Testis (tissue), 2 donors: Measurements from ENCODE around the gene PTPRU.

Experiments used
- POLR2A ChIP-seq: fragments of 450-650 bp; IDR thresholded peaks from one replicate; pipeline ENCODE4 v1.6.1; 2017; ENCODE audit warnings: antibody characterized with exemption, mild to moderate bottlenecking, moderate library complexity
- TF ChIP-seq, protein P1 (sequence below), 3 experiments: fragments of 450-650 bp in 2 of 3; fragments of 200-600 bp in 1 of 3; sonication (generic) in 1 of 3; IDR thresholded peaks; one replicate each; pipeline ENCODE4 v1.5.1; 2016 to 2019; ENCODE audit warnings: antibody characterized with exemption in 3 of 3, mild to moderate bottlenecking in 2 of 3, moderate library complexity in 1 of 3

DNA sequence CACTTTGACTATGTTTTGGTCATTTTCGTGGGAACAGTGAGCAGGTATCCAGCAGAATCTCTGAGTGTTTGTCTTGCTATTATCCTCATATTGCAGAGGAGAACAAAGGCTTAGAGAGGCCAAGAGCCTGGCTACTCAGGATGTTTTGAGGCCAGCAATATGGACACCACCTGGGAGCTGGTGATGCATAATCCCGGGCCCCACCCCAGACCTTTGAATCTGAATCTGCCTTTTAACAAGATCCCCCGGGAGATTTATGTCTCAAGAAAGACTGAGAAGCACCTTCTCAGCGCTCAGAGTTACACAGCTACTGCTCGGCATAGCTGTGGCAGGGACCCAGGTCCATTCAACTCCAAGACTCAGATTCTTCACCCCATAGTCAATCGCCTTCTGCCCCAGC lies 72.8 kb downstream of the PTPRU start:
- TF ChIP-seq, protein P1, sequence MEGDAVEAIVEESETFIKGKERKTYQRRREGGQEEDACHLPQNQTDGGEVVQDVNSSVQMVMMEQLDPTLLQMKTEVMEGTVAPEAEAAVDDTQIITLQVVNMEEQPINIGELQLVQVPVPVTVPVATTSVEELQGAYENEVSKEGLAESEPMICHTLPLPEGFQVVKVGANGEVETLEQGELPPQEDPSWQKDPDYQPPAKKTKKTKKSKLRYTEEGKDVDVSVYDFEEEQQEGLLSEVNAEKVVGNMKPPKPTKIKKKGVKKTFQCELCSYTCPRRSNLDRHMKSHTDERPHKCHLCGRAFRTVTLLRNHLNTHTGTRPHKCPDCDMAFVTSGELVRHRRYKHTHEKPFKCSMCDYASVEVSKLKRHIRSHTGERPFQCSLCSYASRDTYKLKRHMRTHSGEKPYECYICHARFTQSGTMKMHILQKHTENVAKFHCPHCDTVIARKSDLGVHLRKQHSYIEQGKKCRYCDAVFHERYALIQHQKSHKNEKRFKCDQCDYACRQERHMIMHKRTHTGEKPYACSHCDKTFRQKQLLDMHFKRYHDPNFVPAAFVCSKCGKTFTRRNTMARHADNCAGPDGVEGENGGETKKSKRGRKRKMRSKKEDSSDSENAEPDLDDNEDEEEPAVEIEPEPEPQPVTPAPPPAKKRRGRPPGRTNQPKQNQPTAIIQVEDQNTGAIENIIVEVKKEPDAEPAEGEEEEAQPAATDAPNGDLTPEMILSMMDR (IDR thresholded peaks at IDR 0.05): no peak
- no peak for TF ChIP-seq POLR2A
